ENCODE measurements around the gene CRYGS. TPM values are rescaled to one million over a fixed set of nuclear protein-coding genes. Genes with fewer than 3 reads are reported as not detected.
"Not testable (repeated sequence)": the region's sequence is repeated elsewhere in the genome, so short reads cannot be mapped to it uniquely, and the experiment has no call there.

Gene CRYGS
- total RNA-seq, 1 donor from 2014 or later, result 2.6 TPM

DNA sequence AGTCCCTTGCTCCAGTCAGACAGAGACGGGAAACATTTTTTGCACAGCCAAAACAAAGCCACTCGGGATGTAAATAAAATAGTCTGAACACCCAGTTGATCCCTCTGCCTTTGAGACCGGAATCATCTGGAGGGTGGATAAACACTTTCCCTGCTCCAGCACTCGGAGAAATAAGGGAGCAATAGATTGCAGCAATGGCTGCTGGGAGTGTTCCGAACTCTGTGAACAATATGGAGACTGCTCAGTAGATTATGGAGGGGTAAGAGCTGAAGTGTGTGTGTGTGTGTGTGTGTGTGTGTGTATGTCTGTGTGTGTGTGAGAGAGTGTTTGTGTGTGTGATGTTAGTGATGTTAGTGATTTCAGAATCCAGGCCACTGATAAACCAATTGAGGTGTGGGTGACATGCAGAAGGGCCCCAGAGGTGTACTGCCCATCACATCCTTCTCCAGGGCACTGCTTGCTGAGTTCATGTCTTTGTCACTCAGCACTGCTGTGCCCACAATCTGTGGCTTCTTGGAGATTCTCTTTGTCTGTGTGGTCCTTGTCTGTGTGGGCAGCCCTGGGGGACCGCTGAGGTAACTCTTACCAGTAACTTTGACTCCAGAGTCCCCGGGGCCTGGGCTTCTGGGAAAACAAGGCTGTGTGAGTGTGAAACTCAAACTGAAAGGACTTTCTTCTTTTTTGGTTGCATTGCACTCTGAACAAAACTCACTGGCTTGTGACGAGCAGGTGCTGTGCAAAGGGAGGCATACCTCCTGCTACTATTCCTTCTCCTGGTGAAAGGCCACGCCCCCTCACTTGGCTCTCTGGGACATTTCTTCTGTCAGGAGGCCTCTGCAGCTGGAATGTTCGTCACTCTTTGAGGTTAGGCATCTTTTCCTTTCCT is 23.0 kb downstream of the CRYGS start:
- ATAC-seq, result no peak
- no peak for DNase-seq (ENCODE audit: low spot score)

DNA sequence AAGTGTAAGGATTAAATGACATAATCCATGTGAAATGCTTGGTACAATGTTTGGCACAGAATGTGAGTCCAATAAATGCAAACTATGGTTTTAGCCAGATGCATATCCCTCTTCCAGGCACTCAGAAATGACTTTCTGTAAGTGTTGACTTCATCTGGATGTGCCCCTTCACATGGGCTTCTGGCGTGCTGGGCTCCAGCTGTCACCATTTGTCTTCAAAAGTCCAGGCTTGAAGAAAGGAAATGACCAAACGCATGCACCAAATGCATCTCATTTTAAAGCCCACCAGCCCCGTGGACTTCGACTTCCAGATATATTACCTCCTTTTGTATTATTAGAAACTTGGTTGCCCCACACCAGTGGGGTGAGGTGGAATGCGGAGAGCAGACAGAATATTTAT is 23.7 kb downstream of the CRYGS start:
- DNase-seq (ENCODE audit: low spot score) (no peak), ATAC-seq (no peak)

DNA sequence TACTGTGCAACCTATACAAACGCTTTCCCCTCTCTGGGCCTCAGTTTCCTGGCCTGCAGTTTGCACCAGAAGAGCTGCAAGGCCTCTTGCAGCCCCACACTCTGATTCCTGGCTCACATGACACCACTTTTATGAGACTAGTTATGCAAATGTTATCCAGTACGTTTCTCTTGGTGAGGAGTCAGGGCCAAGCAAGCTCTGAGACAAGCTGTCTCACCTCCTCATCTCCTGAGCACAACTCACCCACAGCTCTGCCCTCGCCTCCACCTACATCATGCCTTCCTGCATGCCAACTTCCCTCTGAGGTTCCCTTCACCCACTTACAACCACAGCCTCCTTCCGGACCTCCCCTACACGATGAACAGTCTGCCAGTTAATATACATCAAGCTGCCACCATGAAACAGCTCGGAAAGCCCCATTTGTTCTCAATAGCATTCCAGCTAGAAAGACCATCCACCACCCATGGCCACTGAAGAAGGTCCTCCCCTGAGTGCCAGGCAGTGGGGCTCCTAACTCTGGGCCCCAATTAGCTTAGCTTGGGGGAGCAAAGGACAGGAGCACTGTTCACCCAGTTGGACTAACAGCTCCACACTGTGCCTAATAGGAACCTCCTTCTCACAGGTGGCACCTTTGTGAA is 25.0 kb downstream of the CRYGS start:
- DNase-seq (ENCODE audit: low spot score) (no peak), ATAC-seq (no peak)

DNA sequence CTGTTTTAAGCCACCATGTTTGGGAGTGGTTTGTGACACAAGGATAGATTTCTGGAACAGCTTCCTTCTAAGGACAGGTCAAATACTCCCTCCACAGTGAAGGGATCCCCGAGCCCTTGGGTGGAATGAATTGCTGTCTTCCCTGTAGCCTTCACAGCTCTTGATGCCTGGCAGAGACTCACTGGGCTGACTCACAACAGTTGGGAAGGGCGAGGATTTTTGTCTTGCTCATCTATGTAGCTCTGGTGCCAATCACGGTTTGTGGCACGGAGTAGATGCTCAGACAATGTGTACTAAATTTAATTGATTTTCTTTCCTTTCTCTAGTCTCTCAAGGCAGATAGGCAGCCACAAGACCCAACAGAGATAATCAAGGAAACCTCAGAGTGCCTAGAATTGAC is 27.0 kb downstream of the CRYGS start:
- DNase-seq (ENCODE audit: low spot score) (no peak), ATAC-seq (no peak)

DNA sequence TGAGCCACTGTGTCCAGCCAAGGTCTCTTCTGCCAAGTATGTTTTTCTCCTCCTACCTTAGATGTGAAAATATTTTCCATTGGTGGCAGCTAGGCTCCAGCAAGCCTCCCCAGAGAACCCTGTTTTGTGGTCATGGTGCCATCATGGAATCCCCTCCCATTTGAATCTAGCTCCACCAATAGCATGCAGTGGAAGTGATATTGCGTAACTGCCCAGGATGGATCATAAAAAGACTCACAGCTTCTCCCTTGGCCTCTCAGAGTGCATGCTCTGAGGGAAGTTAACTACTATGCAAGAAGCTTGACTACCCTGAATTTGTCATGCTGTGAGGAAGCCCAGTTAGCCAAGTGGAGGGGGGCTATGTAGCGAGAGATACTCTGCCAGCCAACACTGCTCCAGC is 27.5 kb downstream of the CRYGS start:
- no peak for ATAC-seq
- DNase-seq (ENCODE audit: low spot score), result no peak

DNA sequence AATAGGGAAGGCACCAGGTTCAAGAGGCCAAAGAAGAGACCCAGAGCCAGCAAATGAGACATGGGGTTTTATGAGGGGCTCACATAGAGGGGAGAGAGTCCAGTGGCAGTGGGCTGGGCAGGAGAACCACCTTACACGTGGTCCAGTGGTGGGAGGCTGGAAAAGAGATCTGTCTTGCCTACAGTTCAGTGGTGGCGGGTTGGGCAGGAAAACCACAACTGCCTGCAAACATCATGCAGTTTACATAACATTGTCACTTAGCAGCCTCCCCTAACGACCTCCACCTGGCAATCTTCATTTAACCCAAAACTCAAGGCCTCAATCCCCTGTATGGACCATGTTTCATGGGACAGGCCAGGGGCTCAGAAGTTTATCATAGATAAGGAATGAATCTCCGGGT is 29.1 kb downstream of the CRYGS start:
- DNase-seq (ENCODE audit: low spot score), result no peak
- ATAC-seq, result no peak

DNA sequence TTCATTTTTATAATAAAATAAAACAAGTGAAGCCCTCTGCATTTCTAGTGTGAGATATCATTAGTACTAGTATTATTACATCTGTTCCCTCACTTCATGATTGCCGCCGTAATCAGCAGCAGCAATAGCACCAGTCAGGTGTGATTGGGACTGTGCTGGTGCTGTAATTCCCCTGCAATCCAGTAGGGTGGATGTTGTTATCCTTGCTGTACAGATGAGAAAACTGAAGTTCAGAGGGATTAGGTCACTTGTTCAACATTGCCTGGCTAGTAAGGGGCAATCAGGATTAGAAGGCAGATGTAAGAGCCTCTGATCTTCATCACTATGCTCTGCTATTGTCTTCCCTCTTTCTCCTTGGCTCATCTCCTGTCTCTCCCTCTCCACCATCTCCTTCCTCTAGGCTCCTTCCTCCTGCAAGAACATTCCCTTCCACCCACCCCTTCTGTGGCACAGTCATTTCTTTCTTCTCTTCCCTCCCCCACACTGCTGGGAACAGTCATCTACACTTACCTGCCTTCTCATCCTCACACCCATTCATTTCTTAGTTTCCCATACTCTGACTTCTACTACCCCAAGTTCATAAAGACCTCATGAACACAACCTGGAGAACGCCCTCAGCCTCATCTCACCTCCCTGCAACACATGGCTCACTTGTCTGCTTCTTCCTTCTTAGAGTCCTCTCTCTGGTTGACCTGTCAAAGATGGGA is 29.7 kb downstream of the CRYGS start:
- ATAC-seq, result peak; percentile 36
- no peak for DNase-seq (ENCODE audit: low spot score)

DNA sequence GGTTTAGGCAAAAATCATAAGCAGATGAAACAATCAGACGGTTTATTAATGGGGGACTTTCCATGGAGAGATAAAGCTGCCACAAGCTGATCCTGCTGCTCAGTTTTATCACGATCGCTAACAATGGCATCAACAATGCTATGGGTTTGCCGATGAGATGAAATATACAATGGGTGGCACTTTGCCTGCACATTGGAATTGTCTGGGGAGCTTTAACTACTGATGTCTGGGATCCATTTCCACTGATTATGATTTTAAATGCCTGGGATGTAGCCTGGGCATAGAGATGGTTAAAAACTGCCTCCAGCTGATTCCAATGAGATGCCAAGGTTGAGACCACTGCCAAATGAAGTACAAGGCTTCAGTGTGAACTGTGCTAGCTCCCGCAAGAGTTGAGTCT is 30.8 kb downstream of the CRYGS start:
- DNase-seq (ENCODE audit: low spot score), result no peak
- no peak for ATAC-seq

DNA sequence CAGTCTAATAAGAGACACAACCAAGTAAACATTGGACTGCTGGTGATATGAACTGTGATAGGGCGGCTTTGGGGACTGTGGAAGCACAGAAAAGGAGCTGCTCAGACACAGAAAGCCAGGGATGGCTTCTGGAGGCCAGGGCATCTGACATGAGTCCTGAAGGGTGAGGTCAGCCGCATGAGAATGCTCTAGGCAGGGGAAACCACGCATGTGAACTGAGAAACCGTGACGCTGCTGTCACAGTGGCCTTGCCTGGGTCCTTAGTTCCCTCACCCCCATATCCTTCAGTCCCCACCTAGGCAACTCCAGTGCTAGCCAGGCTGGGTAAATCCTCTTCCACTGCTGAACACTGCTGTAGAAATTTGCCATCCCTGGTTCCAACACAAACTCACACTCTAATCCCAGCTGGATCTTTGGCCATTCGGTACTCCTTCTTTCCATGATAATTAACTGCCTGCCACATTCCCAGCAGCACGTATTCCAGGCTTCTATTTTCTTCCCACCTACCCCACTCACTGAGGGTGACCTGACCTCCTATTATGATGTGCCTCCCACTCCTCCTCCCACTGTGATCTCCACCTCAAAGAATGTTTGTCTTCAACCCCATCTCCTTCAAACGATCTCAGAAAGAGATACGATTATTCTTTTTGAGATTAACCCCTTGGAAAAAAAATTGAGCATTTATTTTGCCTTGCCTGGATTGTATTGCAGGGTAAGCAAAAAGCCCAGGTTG is 31.4 kb downstream of the CRYGS start:
- no peak for ATAC-seq

DNA sequence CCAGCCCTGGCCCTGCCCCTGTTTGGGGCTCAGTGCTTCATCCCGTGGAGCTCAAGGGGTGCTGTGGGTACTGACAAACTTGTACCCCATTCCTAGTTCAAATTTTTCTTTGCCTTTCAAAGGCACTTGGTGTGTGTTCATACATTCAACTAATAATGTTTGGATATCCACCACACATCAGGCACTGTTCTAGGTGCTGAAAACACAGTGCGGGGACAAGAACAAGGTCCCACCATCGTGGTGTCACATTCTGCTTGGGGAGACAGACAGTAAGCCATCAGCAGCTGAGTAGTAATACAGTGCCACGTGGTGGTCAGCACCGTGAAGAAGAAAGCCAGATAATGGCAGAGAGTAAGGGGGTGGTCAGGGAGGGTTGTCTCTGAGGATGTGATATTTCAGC is 32.5 kb downstream of the CRYGS start:
- DNase-seq (ENCODE audit: low spot score) (no peak), ATAC-seq (no peak)

More for the DNA sequence above, 31.4 kb downstream of the CRYGS start:
- no peak for DNase-seq (ENCODE audit: low spot score)

DNA sequence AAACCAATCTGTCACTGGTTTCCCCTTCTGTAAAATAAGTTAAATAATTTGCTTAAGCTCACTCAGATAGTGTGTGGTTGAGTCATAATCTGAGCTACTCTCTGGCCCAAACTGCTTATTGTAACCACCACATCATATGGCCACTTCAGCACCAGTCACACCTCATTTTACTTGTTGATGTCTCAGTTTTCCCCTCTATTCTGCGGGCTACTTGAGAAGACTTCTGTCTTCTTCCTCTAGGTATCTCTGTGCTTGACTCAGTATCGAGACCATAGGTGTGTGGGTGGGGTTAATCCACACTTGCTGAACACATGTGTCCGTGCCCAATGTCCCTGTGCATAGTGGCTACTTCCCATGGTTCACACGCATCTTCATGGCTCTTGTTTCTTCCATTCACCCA is 32.9 kb downstream of the CRYGS start:
- DNase-seq (ENCODE audit: low spot score) (no peak), ATAC-seq (no peak)

DNA sequence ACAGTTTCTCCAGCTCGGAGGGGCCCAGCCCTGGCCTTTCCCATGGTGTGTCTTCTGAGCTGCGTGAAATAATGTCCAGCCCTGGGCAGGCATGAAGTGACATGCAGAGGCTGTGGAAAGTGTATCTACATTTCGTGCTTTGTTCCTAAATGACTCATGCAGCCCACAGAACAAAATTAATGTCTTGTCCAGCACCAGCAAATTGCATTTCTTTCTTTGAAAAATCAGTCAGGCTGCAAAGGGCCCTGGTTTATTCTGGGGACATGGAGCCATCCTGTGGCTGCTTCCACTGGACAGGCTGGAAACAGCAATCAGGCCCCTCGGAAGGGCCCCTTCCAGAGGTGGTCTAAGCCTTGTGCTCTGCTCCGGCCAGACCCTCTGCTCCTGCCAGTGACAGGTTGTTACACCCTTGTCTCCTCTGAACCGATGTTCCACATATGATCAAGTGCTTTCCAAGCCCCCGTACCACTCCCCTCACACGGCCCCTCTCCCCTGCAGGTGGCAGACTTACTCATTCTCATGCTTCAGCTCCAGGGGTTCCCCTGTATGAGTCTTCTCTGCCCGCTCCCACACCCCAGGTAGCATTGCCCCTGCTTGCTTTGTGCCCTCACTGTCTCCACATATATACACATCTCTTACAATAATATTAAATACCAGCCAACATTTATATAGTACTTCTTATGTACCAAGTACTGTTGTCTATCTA is 33.7 kb downstream of the CRYGS start:
- ATAC-seq (no peak), DNase-seq (ENCODE audit: low spot score) (no peak)

DNA sequence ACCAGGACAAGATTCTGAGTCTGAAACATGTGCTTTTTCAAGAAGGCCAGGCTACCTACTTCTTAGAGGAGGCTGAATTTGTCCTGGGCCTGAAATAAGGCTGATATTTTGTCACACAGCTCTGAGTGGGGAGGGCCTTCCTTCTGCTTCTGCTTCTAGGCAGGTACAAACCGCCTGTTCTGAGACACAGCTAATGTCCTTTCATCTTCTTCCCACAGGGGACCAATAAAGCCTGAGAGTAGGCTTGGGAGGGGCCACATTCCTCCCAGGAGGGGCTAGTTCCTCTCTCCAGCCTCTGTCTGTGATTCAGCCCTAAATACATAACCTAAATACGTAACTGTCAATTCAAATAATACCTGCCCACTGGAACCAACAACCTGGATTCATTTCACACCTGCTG is 34.8 kb downstream of the CRYGS start:
- ATAC-seq, result no peak
- no peak for DNase-seq (ENCODE audit: low spot score)

DNA sequence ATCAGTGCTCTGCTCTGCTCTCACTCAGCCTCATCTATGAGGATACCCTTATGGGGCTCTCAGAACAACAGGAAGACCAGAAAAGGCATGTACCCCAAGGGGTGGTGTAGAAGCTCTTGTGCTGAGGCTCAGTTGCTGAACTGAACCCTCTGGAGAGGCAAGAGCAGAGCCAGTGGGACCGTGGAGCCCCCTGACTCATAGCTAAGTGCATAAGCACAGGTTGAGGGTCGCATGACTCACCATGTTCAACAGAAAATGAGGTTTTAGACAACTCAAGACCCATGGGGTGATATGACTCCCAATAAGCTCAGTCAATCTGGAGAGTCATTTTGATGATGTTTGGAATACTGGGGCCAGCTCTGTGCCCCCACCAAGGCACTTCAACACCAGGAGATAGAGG is 37.3 kb downstream of the CRYGS start:
- ATAC-seq (no peak), DNase-seq (ENCODE audit: low spot score) (no peak)

DNA sequence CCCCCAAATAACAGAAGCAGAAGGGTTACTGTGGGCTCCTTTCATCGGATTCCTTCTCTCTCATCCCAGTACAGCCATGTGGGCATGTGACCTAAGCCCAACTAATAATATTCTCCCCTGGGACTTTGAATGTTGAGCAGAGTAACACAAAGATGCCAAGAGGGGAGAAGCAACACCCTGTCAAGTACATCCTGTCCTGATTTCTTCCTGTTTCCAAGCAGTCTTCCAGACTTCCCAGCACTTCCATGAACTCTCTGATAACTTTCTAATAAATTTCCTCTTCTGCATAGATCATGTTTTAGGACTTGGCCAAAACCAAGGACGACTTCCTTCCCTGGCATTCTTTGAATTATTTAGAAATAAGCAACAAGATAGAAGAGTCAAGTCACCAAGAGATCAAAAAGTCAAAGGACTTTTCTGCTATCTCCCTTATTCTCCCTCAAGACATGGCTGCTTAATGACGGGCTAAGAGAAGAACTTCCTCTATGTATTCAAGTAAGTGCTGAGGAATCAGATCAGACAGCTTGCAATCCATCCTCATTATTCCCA is 37.9 kb downstream of the CRYGS start:
- DNase-seq (ENCODE audit: low spot score) (no peak), ATAC-seq (peak; percentile 64)

DNA sequence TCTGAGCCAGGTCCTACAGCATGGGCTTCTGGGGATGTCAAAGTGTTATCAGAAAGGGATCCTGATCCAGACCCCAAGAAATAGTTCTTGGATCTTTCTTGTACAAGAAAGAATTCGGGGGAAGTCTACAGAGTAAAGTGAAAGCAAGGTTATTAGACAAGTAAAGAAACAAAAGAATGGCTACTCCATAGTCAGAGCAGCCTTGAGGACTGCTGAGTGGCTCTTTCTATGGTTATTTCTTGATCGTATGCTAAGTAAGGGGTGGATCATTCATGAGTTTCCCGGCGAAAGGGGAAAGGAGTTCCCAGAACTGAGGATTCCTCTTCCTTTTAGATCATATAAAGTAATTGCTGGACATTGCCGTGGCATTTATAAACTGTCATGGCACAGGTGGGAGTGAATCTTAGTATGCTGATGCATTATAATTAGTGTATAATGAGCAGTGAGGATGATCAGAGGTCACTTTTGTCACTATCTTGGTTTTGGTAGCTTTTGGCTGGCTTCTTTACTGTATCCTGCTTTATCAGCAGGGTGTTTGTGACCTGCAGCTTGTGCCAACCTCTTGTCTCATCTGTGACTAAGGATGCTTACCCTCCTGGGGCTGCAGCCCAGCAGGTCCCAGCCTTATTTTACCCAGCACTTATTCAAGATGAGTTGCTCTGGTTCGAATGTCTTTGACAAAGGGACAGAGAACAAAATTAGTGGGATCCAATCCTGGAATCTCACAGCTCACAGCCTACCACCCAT is 41.0 kb downstream of the CRYGS start:
- ATAC-seq, result no peak
- no peak for DNase-seq (ENCODE audit: low spot score)

DNA sequence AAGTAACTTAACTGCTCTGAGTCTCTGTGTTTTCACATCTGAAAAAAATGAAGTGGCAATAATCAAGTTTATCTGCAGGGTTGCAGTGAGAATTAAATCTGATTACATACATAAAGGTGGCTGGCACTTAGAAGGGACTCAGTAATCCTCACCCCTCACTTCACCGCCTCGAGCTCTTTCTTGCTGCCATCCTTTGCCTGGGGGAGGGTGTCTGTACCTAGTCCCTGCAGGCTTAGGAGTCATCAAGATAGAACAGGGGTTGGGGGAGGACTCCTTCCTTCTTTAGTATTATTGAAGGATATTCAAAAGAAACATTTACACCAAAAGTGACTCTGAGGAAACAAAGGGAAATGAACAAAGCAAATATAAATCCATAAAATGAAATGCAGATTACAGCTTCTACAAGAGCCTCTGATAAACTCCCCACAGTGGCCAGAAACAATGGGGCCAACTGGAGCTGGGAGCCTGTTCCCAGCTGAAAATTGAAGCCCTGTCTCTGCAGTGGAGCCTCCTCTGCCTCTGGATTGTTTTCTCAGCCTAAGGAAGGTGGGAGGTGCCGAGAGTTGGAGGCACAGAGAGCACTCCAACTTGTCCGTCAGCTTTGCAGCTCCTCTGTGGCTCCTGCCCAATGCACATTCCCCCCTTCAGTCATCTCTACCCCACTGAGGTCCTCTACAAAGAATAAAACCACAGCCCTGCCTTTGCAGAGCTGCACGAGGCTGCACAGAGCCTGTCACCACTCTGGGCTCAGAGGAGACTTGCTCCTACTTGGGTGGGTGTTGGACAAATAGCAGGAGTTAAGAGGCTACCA is 41.8 kb downstream of the CRYGS start:
- no peak for DNase-seq (ENCODE audit: low spot score)
- ATAC-seq, result no peak

DNA sequence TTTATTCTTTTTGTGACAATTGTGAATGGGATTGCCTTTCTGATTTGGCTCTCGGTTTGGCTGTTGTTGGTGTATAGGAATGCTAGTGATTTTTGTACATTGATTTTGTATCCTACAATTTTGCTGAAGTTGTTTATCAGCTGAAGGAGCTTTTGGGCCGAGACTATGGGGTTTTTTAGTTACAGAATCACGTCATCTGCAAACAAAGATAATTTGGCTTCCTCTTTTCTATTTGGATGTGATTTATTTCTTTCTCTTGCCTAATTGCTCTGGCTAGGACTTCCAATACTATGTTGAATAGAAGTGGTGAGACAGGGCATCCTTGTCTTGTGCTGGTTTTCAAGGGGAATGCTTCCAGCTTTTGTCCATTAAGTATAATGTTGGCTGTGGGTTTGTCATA is 44.2 kb downstream of the CRYGS start:
- not testable (repeated sequence) for DNase-seq (ENCODE audit: low spot score); ATAC-seq

DNA sequence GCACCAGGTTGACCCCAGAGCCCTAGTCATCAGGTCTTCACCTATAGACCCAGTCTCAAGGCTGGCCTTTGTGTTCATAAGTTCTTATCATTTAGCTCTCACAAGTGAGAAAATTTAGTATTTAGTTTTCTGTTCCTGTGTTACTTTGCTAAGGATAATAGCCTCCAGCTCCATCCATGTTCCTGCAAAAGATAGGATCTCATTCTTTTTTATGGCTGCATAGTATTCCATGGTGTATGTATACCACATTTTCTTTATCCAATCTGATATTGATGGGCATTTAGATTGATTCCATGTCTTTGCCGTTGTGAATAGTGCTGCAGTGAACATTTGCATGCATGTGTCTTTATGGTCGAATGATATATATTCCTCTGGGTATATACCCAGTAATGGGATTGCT is 46.2 kb downstream of the CRYGS start:
- ATAC-seq; DNase-seq (ENCODE audit: low spot score): not testable (repeated sequence)
